Esophagus muscularis mucosa (tissue), 4 donors: Measurements from ENCODE around the gene JMJD7. TPM values are rescaled to one million over a fixed set of nuclear protein-coding genes. Genes with fewer than 3 reads are reported as not detected.

ENCODE experiments used
- DNase-seq: peaks from one replicate; pipeline ENCODE4 v3.0.0-alpha.2; 2017; ENCODE audit errors: extremely low spot score
- H3K27ac ChIP-seq, 4 donors: fragments of 200-600 bp; sonication (generic); replicated peaks in 1 of 4; 1 replicate in 3 of 4; 2 replicates in 1 of 4; pipeline ENCODE4 v1.5.1; 2016 to 2019; ENCODE audit warnings: mild to moderate bottlenecking in 1 of 4
- H3K27me3 ChIP-seq, 4 donors: fragments of 200-600 bp; sonication (generic); one replicate each; pipeline versions ENCODE4 v1.5.1 to v1.6.0; 2016 to 2019
- H3K36me3 ChIP-seq, 4 donors: fragments of 200-600 bp; sonication (generic); one replicate each; pipeline ENCODE4 v1.5.1; 2016 to 2019
- H3K4me1 ChIP-seq, 4 donors: fragments of 200-600 bp; sonication (generic); one replicate each; pipeline ENCODE4 v1.5.1; 2016 to 2019
- H3K4me3 ChIP-seq, 4 donors: fragments of 200-600 bp; sonication (generic); 1 replicate in 2 of 4; 2 replicates in 2 of 4; pipeline ENCODE4 v1.5.1; 2016 to 2019; ENCODE audit warnings: mild to moderate bottlenecking in 4 of 4, moderate library complexity in 1 of 4
- H3K9me3 ChIP-seq, 4 donors: fragments of 200-600 bp; sonication (generic); 1 replicate in 3 of 4; 2 replicates in 1 of 4; pipeline ENCODE4 v1.5.1; 2016 to 2019
- EP300 ChIP-seq: sonication (generic); formaldehyde crosslinking; IDR thresholded peaks from one replicate; pipeline ENCODE4 v1.6.1; 2017; ENCODE audit warnings: antibody characterized with exemption
- POLR2A ChIP-seq: fragments of 450-650 bp; IDR thresholded peaks from one replicate; pipeline ENCODE4 v1.6.1; 2017; ENCODE audit warnings: antibody characterized with exemption, moderate library complexity, mild to moderate bottlenecking, low read depth
- POLR2AphosphoS5 ChIP-seq, 2 donors: sonication (generic); formaldehyde crosslinking; IDR thresholded peaks; one replicate each; pipeline ENCODE4 v1.6.1; 2017; ENCODE audit warnings: antibody characterized with exemption in 2 of 2
- WGBS: methylation state at CpG from one replicate; pipeline ENCODE4 v1.1.5; 2018; 5-methylcytosine and 5-hydroxymethylcytosine counted together
- intact Hi-C: fragments of 100-400 bp; cut with DNase I; formaldehyde crosslinking; loops from one replicate; pipeline ENCODE4 v1.15.1; 2023
- total RNA-seq, 4 donors: library from RNA; depleted of rRNA; stranded (reverse); fragments of >200 nt; gene quantifications; one replicate each; pipeline versions ENCODE4 v1.1.0 to v1.2.1, GENCODE V29; 2016
- TF ChIP-seq, protein P1 (sequence below), 3 experiments: fragments of 200-600 bp in 2 of 3; fragments of 450-650 bp in 1 of 3; sonication (generic) in 2 of 3; IDR thresholded peaks; one replicate each; pipeline ENCODE4 v1.5.1; 2017 to 2019; ENCODE audit warnings: antibody characterized with exemption in 3 of 3, mild to moderate bottlenecking in 2 of 3, moderate library complexity in 1 of 3

Gene JMJD7
- total RNA-seq, 4 donors from 2014 or later: 6.2 to 9.6 (median 7.5) TPM

DNA sequence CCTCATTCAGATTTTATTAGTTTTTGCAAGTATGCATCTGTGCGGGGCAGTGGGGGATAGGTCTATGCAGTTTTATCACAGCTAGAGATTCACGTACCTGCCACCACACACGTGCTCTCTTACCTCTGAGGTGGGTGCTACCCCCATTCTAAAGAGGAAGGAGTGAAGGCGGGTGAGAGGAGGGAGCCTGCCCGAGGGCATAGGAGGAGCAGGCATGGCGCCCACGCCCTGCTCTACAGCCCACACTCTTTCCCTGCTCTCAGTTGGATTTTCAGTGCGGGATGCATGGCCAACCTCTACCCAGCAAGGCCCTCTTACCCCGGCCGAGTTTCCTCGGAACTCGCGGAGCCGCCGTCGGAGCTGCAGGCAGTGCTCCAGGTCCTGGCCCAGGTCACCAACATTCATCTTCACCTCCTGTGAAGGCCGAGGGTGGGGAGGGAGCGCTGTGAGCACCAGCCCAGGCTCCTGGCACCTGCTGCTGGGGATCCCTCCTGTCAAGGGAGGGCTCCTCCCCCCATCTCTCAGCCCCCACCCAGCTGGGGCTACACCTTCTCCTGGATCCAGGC lies 37.7 kb downstream of the JMJD7 start:
- TF ChIP-seq POLR2A (no peak), EP300 (no peak), POLR2AphosphoS5 (IDR thresholded peaks at IDR 0.05) (no peak)
- TF ChIP-seq, protein P1, sequence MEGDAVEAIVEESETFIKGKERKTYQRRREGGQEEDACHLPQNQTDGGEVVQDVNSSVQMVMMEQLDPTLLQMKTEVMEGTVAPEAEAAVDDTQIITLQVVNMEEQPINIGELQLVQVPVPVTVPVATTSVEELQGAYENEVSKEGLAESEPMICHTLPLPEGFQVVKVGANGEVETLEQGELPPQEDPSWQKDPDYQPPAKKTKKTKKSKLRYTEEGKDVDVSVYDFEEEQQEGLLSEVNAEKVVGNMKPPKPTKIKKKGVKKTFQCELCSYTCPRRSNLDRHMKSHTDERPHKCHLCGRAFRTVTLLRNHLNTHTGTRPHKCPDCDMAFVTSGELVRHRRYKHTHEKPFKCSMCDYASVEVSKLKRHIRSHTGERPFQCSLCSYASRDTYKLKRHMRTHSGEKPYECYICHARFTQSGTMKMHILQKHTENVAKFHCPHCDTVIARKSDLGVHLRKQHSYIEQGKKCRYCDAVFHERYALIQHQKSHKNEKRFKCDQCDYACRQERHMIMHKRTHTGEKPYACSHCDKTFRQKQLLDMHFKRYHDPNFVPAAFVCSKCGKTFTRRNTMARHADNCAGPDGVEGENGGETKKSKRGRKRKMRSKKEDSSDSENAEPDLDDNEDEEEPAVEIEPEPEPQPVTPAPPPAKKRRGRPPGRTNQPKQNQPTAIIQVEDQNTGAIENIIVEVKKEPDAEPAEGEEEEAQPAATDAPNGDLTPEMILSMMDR (IDR thresholded peaks at IDR 0.05): no peak
- Histone ChIP-seq H3K27ac (no peak overlapping the region), H3K4me1 (no peaks in the 10 kb centered on the region)

DNA sequence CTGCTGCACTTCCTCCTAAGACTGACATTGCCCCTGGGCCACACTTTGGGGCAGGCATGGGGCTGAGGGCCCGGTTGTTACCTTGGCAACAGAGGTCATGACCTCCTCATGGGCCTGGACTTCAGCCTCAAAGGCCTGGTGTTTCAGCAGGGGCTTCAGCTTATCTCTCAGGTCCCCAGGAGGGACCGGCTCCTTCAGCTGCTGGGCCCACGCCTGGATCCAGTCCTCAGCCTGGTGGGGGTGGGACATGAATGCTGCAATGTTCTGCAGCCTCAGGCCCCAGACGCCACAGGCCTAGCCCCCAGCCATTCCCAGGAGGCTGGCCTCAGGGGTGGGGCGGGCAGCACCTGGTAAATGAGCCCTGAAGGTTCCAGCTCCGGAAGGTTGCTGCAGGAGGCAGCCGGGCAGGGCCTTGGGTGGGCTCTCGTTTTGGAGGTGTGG lies 38.4 kb downstream of the JMJD7 start:
- H3K4me3 ChIP-seq: no peak overlapping the region

More for the DNA sequence above, 37.7 kb downstream of the JMJD7 start:
- Histone ChIP-seq H3K36me3 (no peaks in the 10 kb centered on the region), H3K9me3 (no peaks in the 10 kb centered on the region), H3K27me3 (peaks cover 0 to under 1% (median 0%) of the 10 kb centered on the region in 4 donors), H3K4me3 (no peak overlapping the region)
- no peak for DNase-seq
- intact Hi-C loops: no loop called here
- 86% methylated on average over 17 of the region's 18 CpGs for WGBS

DNA sequence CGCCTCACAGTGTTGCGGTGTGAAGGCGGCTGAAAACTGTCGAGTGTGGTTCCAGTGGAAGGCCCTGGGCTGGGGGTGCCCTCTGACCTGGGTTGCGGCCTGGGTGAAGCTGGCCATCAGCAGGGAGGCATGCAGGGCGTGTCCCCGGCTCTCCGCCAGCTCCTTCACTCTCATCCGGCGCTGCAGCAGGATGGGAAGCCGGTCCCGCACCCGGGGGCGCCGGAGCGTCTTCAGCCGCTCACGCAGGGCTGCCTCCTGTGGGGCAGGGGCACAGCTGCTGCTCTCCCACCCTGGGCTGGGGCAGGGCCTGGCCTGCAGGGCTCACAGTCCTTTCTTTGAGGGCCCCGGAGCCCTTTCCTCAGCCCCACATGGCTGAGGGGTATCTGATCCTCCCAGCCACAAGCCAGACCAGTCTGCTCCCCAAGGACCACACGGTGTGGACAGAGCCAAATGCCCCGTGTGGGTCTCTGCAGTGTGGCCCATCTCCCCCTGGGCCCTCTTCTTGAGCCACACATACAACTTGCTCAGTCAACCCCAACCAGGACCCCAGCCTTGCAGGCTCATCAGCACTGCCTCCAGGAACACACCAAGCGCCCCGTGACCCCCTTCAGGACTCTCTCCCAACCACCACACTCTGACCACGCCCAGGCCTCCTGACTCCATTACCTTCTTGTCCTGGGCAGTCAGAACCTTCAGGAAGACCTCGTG lies 39.1 kb downstream of the JMJD7 start:
- Histone ChIP-seq H3K4me3 (no peak overlapping the region), H3K4me1 (no peaks in the 10 kb centered on the region), H3K9me3 (no peaks in the 10 kb centered on the region), H3K27ac (no peak overlapping the region), H3K36me3 (no peaks in the 10 kb centered on the region), H3K27me3 (no peaks in the 10 kb centered on the region)
- TF ChIP-seq EP300 (no peak), POLR2AphosphoS5 (IDR thresholded peaks at IDR 0.05) (no peak), POLR2A (no peak)
- TF ChIP-seq, protein P1 (IDR thresholded peaks at IDR 0.05): no peak
- 88% methylated on average over 17 of the region's 25 CpGs for WGBS
- intact Hi-C loops: no loop called here
- no peak for DNase-seq

More for the DNA sequence above, 38.4 kb downstream of the JMJD7 start:
- no peaks in the 10 kb centered on the region for H3K9me3 ChIP-seq
- DNase-seq: no peak
- H3K27me3 ChIP-seq: no peaks in the 10 kb centered on the region
- H3K36me3 ChIP-seq: no peaks in the 10 kb centered on the region
- no peak for TF ChIP-seq POLR2AphosphoS5 (IDR thresholded peaks at IDR 0.05)
- no peak for TF ChIP-seq EP300
- no peak for TF ChIP-seq POLR2A
- TF ChIP-seq, protein P1 (IDR thresholded peaks at IDR 0.05): no peak
- no peak overlapping the region for H3K27ac ChIP-seq
- 77% methylated on average over 4 of the region's 8 CpGs for WGBS
- intact Hi-C loops: no loop called here
- H3K4me1 ChIP-seq: no peaks in the 10 kb centered on the region

DNA sequence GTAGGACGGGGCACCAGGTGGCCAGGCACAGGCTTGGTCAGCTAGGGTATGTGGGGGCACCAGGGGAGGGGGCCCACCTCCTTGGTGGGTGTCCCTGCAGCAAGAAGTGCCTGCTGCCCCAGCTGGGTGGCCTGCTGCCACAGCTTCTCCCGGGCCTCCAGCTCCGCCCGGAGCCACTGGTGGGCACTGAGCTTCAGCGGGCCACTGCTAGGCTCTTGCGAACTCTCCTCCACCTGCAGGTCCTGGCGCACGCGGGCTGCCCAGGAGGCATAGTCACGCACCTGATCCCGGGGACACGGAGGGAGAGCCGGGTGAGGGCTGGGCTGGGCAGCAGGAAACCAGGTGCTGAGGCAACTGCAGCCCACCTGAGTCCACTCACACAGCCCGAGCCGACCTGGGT lies 40.4 kb downstream of the JMJD7 start:
- intact Hi-C loops: no loop called here
- TF ChIP-seq EP300: no peak
- Histone ChIP-seq H3K27ac (no peak overlapping the region), H3K4me3 (no peak overlapping the region), H3K27me3 (no peaks in the 10 kb centered on the region), H3K4me1 (no peaks in the 10 kb centered on the region), H3K9me3 (no peaks in the 10 kb centered on the region), H3K36me3 (no peaks in the 10 kb centered on the region)
- DNase-seq: no peak
- WGBS: 94% methylated on average over 7 of the region's 15 CpGs

DNA sequence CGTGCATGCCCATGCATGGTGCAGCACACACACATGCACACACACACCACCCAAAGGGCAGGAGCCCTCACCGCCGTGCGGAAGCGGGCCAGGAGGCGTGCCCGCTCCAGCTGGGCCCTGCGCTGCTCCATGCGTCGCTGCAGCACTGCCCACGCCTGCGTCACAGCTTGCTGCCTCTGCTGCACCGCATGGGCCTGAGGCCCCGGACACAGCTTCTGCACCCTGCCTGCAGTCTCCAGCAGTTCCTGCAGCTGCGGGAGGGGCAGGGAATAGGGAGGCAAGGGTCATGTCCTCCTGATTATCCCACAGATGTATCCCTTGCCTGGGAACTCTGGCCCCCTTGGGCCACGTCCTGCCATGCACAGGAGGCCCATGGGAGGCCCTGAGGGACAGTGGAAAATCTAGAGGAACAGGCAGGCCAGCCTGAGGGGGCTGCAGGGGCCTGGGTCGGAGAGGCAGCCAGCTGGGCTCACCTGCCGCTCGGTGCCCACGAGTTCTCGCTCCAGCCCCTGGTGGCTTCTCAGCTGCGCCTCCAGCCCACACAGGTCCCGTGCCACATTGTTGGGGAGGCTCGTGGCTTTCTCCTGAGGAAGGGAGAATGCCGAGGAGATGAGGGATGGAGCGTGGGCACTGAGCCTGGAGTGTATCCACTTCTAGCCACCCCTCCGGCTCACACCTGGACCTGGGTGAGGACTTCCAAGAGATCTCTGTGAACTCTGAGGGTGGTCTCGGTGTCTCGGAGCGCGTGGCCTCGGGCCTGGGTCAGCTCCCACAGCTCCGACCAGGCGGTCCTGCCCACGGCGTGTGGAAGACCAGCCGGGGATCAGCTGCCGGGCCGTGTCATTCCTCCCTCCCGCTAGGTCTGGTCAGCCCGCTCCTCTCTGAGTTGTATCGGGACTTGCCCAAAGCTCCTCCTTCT lies 42.1 kb downstream of the JMJD7 start:
- 92% methylated on average over 24 of the region's 42 CpGs for WGBS

More for the DNA sequence above, 42.1 kb downstream of the JMJD7 start:
- no peak for DNase-seq
- Histone ChIP-seq H3K4me1 (no peaks in the 10 kb centered on the region), H3K4me3 (no peak overlapping the region), H3K9me3 (no peaks in the 10 kb centered on the region), H3K36me3 (no peaks in the 10 kb centered on the region), H3K27ac (no peak overlapping the region), H3K27me3 (no peaks in the 10 kb centered on the region)
- intact Hi-C loops: no loop called here
- TF ChIP-seq, protein P1 (IDR thresholded peaks at IDR 0.05): no peak
- TF ChIP-seq POLR2A (no peak), POLR2AphosphoS5 (IDR thresholded peaks at IDR 0.05) (no peak), EP300 (no peak)
